Stimulated activated CD4-positive, alpha-beta T cell treated with anti-CD3 and anti-CD28 coated beads, Interleukin-15, amount 100 ng/mL, for 1 hour (primary cell): ENCODE results near the gene DDB1.

ENCODE experiments used
- DNase-seq, 2 donors: peaks; one replicate each; pipeline ENCODE4 v3.0.0-alpha.2; 2020; ENCODE audit warnings: low read depth in 1 of 2, low spot score in 1 of 2

DDB1 gene

GRCh38 chr11:61356706-61357105 is 23.8 kb upstream of the DDB1 start:
- DNase-seq, result no peak

- no peak for DNase-seq
These were observed 21.3 kb upstream of the DDB1 start for GRCh38 chr11:61354208-61354607.

- no peak for DNase-seq
These were observed 20.5 kb upstream of the DDB1 start for GRCh38 chr11:61353131-61354067.

DNA sequence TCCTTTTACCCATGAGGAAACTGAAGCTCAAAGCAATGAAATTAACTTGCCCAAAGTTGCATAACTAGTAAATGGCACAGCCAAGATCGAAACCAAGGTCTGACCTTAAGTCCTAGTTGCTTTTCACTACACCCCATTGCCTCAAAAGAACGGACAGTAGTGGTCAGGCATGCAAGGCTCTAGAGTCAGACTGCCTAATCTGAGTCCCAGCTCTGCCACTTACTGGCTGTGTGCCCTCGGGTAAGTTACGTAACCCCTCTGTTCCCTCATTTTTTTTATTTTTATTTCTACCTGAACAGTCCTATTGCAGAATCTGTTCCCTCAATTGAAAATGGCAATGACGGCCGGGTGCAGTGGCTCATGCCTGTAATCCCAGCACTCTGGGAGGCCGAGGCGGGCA is 19.1 kb upstream of the DDB1 start:
- DNase-seq, result no peak

GRCh38 chr11:61350803-61351202 is 17.9 kb upstream of the DDB1 start:
- no peak for DNase-seq

DNA sequence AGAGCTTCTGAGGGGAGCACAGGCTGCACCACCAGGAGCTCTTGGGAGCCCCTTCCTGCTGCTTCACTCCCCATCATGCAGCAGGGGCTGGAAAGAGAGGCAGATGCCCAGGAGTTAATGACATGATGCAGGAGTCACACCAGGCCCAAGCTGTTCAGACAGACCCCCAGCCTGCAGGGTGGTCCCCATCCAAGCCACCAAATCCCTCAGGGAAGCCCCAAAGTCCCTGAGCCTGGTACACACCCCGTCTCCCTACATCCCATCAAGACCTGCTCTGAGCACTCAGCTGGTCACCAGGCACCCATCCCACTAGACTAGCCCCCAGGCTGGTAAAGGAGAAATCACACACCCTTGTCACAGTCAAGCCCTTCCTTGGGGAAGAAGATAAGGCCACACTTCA is 17.4 kb upstream of the DDB1 start:
- DNase-seq, result no peak

DNA sequence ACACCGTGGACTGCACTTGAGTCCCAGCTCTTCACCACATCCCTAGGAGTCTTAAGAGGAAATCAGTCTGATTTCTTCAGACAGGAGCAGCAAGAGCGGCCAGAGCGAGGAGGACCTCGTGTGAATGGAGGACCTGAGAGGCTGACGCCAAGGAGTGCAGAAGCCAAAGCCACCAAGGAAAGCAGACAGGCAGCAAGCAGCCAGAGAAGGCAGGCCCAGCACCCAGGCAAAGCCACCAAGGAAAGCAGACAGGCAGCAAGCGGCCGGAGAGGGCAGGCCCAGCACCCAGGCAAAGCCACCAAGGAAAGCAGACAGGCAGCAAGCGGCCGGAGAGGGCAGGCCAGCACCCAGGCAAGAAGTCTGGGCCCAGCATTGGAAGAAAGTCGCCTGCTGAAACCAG is 17.0 kb upstream of the DDB1 start:
- DNase-seq, result no peak

- no peak for DNase-seq
These were observed 16.4 kb upstream of the DDB1 start for GRCh38 chr11:61349189-61349751.

DNA sequence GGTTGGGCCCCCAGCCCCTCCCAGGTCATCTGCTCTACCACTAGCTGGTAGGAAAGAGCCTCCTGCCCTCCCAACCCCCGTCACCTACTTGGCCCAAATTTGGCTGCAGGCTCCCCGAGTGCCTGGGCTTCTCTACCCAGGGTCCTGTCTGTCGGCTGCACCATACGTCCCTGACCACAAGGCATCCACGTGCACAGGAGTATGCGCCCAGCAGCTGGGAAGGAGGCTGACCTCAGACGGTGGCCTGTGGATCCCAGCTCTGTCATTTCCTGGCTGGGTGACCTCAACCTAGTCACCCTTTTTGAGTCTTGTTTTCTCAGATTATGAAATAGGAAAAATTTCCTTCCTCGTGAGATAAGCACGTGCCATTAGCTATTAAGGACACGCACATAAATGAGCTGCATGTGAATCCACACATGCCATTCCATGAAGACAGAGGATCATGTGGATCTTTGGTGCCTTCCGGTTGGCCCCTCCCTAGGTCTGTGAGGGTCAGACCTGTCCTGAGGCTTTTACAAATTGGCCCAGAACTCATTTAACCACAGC is 15.1 kb upstream of the DDB1 start:
- DNase-seq, result no peak

GRCh38 chr11:61345954-61346843 is 13.3 kb upstream of the DDB1 start:
- no peak for DNase-seq

- DNase-seq, result no peak
These were observed 12.3 kb upstream of the DDB1 start for GRCh38 chr11:61345170-61345610.

DNA sequence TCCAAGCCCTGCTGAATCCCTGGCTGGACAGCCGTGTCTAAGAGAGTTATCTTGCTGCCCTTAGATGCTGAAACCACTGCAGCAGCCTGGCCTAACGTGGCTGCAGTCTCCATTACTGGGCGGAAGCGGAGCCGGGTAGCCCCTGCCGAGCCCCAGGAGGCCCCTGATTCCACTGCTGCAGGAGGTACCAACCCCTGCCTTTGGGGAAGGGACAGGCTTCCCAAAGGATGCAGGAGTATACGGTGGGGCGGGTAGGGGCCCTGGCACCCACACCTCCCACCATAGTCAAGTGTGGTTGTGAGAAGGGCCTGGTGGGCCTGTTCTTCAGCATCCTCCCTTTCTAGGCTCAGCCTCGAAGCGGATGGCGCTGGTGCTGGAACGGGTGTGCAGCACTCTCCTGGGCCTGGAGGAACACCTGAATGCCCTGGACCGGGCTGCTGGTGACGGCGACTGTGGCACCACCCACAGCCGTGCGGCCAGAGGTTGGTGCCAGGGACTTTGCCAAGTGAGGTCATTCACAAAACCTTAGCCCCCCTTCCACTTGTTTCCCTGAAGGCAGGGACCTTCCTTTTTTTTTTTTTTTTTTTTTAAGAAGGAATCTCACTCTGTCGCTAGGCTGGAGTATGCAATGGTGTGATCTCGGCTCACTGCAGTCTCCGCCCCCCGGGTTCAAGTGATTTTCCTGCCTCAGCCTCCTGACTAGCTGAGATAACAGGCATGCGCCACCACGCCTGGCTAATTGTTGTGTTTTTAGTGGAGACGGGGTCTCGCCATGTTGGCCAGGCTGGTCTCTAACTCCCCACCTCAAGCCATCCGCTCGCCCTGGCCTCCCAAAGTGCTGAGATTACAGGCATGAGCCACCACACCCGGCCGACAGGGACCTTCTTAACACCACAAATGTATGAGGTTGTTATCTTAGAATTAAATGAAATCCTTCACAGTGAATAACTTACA is 11.2 kb upstream of the DDB1 start:
- DNase-seq, result no peak

GRCh38 chr11:61342207-61342803 is 9.4 kb upstream of the DDB1 start:
- no peak for DNase-seq

DNA sequence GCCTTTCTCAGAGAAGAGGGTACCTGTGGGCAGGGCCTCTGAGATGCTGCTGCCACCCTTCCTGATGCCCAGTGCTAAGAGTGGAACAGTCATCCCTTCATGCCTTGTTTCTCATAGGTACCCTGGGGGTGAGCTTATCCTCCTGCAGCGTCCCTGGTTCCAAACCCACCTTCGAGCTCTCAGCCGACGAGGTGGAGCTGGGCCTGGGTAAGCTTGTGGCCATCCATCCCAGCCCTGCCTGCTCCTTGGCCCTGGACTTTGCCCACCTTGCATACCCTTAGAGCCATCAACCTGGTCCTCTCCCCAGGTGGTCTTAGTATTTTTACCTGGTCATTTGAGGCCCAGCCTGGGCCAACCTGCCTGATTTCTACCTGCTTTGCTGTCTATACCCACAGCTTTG is 8.8 kb upstream of the DDB1 start:
- DNase-seq, result no peak

- DNase-seq, result no peak
These were observed 8.1 kb upstream of the DDB1 start for GRCh38 chr11:61340979-61341378.

DNA sequence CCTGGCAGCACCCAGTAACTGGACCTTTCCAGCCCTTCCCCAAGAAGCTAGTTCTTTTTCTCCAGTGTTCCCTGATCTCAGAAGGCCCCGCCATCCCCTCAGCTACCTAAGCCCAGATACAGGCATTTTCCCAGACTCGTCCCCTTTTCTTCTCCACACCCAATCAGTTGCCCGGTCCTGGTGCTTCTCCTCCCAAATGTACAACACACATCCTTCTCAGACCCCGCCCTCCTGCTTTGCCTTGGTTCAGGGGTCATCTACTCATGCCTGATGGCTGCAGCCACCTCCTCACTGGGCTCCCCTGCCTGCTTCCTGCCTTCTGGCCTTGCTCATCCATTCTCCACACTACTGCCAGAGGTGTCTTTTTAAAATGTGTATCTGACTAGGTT is 6.6 kb upstream of the DDB1 start:
- DNase-seq, result no peak

- DNase-seq, result no peak
These were observed 6.0 kb upstream of the DDB1 start for GRCh38 chr11:61338783-61339489.

GRCh38 chr11:61337706-61338470 is 5.0 kb upstream of the DDB1 start:
- no peak for DNase-seq
